Duodenal mucosa (tissue), 2 donors: ENCODE results near the gene TRAPPC6A.

Source experiments
- H3K27ac ChIP-seq: one replicate; pipeline ENCODE4 v1.7.0; 2013; ENCODE audit warnings: low read depth, low read length
- H3K27me3 ChIP-seq, 2 donors: one replicate each; pipeline ENCODE4 v1.7.0; 2013; ENCODE audit warnings: low read length in 2 of 2, control low read depth in 1 of 2; ENCODE audit not compliant: insufficient read depth in 2 of 2, control insufficient read depth in 1 of 2
- H3K36me3 ChIP-seq, 2 donors: one replicate each; pipeline ENCODE4 v1.7.0; 2013; ENCODE audit warnings: low read length in 2 of 2, control low read depth in 1 of 2; ENCODE audit not compliant: insufficient read depth in 2 of 2, control insufficient read depth in 1 of 2
- H3K4me1 ChIP-seq, 2 donors: one replicate each; pipeline ENCODE4 v1.7.0; 2013; ENCODE audit warnings: low read length in 2 of 2, control low read depth in 1 of 2; ENCODE audit not compliant: insufficient read depth in 2 of 2, control insufficient read depth in 1 of 2
- H3K4me3 ChIP-seq, 2 donors: one replicate each; pipeline ENCODE4 v1.7.0; 2013; ENCODE audit warnings: low read length in 2 of 2, low read depth in 1 of 2
- H3K9ac ChIP-seq, 2 donors: one replicate each; pipeline ENCODE4 v1.7.0; 2013; ENCODE audit warnings: low read length in 2 of 2, low read depth in 1 of 2
- H3K9me3 ChIP-seq, 2 donors: one replicate each; pipeline ENCODE4 v1.7.0; 2013; ENCODE audit warnings: low read length in 2 of 2, control low read depth in 1 of 2; ENCODE audit not compliant: control insufficient read depth in 1 of 2

Gene TRAPPC6A

DNA sequence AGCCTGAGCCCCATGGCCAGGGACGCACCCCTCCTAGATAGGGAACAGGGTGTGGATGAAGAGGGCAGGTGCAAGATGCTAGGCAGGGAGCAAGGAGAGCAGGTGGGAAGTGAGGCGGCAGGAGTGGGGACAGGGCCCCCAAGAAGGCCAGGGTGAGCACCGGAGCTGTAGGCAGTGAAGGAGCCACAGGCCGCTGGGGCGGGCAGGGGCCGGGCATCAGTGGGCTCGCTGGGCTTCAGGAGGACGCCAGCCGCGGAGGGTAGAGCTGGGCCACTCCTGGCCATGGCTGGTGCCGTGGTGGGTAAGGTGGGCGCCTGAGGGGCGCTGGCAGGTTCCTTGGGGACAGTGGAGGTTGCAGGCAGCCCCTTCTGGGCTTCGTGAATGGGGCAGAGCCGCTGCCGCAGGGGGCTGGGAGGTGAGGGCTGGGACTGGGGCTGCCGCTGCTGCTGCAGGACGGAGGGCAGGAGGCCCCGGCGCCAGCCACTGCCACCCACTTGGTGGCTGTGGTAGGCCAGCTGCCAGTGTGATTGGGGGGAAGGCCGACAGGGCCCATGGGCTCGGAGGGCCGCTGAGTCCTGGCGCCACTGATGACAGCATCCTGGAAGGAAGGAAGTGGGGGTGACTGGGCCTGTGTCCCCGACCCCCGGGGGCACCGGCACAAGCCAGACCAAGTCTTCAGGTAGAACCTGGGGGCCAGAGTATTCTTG is 19.4 kb downstream of the TRAPPC6A start:
- H3K9ac ChIP-seq: no peak overlapping the region
- no peaks in the 10 kb centered on the region for H3K36me3 ChIP-seq
- H3K9me3 ChIP-seq: no peaks in the 10 kb centered on the region
- H3K27ac ChIP-seq: no peak overlapping the region
- H3K27me3 ChIP-seq: peaks cover 26 to 30% of the 10 kb centered on the region in 2 donors
- H3K4me3 ChIP-seq: no peak overlapping the region
- peaks cover 12 to 25% of the 10 kb centered on the region in 2 donors for H3K4me1 ChIP-seq

- Histone ChIP-seq H3K27ac (no peak overlapping the region), H3K36me3 (no peaks in the 10 kb centered on the region), H3K4me3 (no peak overlapping the region), H3K9me3 (no peaks in the 10 kb centered on the region), H3K9ac (no peak overlapping the region), H3K27me3 (peaks cover 41 to 46% of the 10 kb centered on the region in 2 donors), H3K4me1 (peaks cover 21 to 44% of the 10 kb centered on the region in 2 donors)
These were observed 21.3 kb downstream of the TRAPPC6A start for GRCh38 chr19:45156751-45157150.

GRCh38 chr19:45156011-45156630 is 21.9 kb downstream of the TRAPPC6A start:
- no peak overlapping the region for H3K9ac ChIP-seq
- H3K4me3 ChIP-seq: no peak overlapping the region
- H3K4me1 ChIP-seq: peaks cover 21 to 41% of the 10 kb centered on the region in 2 donors
- H3K9me3 ChIP-seq: no peaks in the 10 kb centered on the region
- H3K27me3 ChIP-seq: peaks cover 44 to 47% of the 10 kb centered on the region in 2 donors
- no peak overlapping the region for H3K27ac ChIP-seq
- H3K36me3 ChIP-seq: no peaks in the 10 kb centered on the region

DNA sequence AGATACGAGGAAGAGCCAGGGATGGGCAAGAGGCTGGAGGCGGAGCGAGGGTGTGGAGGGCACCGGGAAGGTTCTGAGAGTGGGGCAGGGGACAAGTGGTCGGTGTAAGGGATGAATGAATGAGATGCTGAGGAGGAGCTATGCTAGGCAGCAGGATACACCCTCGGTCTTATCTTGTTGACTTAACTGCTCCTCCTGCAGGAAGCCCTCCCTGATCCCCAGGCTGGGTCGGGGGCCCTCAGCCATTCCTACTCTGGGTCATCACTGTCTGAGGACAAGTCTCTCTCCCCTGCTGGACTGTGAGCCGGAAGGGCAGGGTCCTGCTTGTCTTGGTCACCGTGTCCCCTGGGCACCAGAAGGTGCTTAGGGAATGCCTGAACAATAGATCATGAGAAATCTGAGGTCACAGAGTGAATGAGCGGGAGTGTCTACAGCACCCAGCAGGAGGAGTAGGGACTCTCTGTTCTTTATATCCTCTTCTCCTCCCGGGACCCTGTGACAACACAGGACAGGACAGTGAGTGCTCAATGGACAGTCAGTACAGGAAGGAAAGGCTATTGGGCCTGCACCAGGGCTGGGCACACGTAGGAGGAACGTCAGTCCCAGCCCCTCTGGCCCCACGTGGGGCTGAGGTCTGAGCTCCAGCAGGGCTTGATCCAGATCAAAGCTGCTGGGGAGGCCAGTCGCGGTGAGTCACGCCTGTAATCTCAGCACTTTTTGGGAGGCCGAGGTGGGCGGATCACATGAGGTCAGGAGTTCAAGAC is 23.8 kb downstream of the TRAPPC6A start:
- Histone ChIP-seq H3K27ac (no peak overlapping the region), H3K36me3 (no peaks in the 10 kb centered on the region), H3K27me3 (peaks cover 32 to 39% of the 10 kb centered on the region in 2 donors), H3K4me1 (peaks cover 21 to 36% of the 10 kb centered on the region in 2 donors), H3K4me3 (peak overlapping the region; percentile 55 to 68), H3K9me3 (no peaks in the 10 kb centered on the region), H3K9ac (no peak overlapping the region)

DNA sequence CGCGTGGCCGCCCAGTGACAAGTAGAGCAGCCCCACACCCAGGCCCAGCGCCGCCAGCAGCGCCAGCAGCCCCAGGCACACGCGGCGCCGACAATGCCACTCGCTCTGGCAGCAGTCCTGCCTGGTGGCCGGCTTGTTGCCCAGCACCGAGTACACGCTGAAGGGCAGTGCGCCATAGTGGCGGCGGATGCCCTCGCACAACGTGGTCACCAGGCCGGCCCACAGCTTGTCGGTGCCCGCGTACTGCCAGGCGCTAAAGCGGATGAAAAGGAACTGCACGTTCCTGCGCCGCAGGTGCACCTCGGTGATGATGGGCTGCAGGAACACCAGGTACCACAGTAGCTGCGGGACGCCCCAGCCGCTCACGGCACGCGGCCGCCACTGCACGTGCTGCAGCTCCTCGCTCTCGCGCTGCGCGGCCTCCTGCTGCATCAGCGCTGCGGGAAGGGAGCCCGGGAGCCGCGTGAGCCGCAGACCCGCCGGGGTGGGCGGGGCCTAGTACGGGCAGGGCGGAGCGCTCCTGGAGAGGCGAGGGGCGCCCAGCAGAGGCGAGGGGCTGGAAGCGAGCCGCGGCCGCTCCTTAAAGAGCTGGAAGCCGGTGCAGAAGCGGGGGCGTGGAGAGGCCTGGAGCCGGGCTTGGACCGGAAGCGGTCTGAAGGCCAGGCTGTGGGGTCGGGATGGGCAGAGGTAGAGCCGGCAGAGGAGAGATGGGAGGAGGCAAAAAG is 24.5 kb downstream of the TRAPPC6A start:
- Histone ChIP-seq H3K36me3 (no peaks in the 10 kb centered on the region), H3K9me3 (no peaks in the 10 kb centered on the region), H3K4me1 (peaks cover 20 to 35% of the 10 kb centered on the region in 2 donors), H3K27me3 (peaks cover 32 to 37% of the 10 kb centered on the region in 2 donors), H3K9ac (peak overlapping the region in 1 of 2 donors; percentile 32), H3K27ac (no peak overlapping the region), H3K4me3 (peak overlapping the region; percentile 55 to 68)

- Histone ChIP-seq H3K9me3 (no peaks in the 10 kb centered on the region), H3K4me1 (peaks cover 14 to 28% of the 10 kb centered on the region in 2 donors), H3K36me3 (no peaks in the 10 kb centered on the region), H3K4me3 (peak overlapping the region; percentile 55 to 68), H3K27me3 (peaks cover 32 to 33% of the 10 kb centered on the region in 2 donors), H3K27ac (no peak overlapping the region), H3K9ac (peak overlapping the region in 1 of 2 donors; percentile 32)
These were observed 25.3 kb downstream of the TRAPPC6A start for GRCh38 chr19:45152504-45153338.

DNA sequence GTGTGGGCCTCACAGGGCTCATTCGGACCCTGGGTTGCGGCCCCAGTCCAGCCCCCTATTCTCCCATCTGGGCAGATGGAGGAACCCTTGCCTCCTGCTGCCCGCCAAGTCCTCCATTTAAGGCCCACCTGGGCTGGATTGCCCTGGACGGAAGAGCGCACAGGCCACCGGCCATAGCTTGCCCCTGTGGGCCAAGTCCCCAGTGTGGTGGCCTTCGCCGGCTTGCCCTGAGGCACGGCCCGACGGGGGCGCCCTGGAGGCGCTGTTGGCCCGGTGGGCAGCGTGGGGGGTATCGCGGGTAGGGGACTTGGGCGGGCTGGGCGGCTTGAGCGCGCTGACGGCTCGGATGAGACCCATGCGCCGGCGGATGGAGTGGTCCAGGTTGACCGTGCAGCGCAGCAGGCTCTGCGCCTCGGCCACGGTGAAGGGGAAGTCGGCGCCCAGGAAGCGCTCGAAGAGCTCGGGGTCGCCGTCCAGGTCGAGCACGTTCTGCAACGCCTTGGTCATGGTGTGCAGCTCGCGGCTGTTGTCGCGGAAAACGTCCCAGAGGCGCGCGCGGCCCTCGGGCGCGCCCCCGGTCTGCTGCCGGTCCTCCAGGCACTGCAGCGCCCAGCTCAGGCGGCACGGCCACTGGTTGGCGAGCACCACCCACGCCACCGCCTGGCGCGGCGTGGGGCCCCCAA is 26.1 kb downstream of the TRAPPC6A start:
- Histone ChIP-seq H3K9me3 (no peaks in the 10 kb centered on the region), H3K4me1 (peaks cover 14 to 28% of the 10 kb centered on the region in 2 donors), H3K27ac (no peak overlapping the region), H3K9ac (no peak overlapping the region), H3K36me3 (peaks cover 0 to 3% of the 10 kb centered on the region in 2 donors), H3K27me3 (peaks cover 32 to 33% of the 10 kb centered on the region in 2 donors), H3K4me3 (peak overlapping the region; percentile 8 to 68)

DNA sequence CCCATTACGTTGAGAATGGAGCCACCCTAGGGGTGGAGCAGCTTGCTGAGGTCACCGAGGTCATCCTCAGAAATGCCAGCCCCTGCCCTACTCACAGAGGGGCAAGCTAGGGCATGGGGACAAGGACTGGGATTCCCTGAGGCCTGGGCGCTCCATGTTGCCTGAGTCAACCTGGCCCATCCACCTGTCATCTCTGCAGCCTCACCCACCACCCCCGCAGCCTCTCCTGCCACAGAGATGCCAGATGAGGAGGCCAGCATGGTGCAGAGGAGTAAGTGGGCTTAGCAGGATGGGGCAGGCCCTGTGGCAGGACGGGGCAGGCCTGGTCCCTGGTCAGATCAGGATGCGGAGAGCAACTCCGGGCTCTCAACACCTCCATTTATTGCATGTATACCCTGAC is 26.7 kb downstream of the TRAPPC6A start:
- Histone ChIP-seq H3K27ac (no peak overlapping the region), H3K9ac (no peak overlapping the region), H3K4me1 (peaks cover 14 to 28% of the 10 kb centered on the region in 2 donors), H3K36me3 (peaks cover 0 to 10% of the 10 kb centered on the region in 2 donors), H3K27me3 (peaks cover 32 to 33% of the 10 kb centered on the region in 2 donors), H3K4me3 (no peak overlapping the region), H3K9me3 (no peaks in the 10 kb centered on the region)
